H9 (cell line): ENCODE data around the gene TBC1D9B. TPM values are rescaled to one million over a fixed set of nuclear protein-coding genes. Genes with fewer than 3 reads are reported as not detected.

ENCODE experiments used
- DNase-seq: peaks from one replicate; pipeline ENCODE4 v3.0.0-alpha.2; 2017
- H2AFZ ChIP-seq: one replicate; pipeline ENCODE4 v1.6.1; 2013; ENCODE audit warnings: mild to moderate bottlenecking, low read length, control low read depth, moderate library complexity
- H2AK5ac ChIP-seq: 2 replicates; pipeline ENCODE4 v1.6.1; 2013; ENCODE audit warnings: low read length, control low read depth, mixed read lengths; ENCODE audit not compliant: insufficient read length
- H2BK120ac ChIP-seq: one replicate; pipeline ENCODE4 v1.6.1; 2013; ENCODE audit warnings: low read depth, mild to moderate bottlenecking, low read length, control low read depth, inconsistent platforms; ENCODE audit not compliant: poor library complexity, severe bottlenecking
- H2BK12ac ChIP-seq: 2 replicates; pipeline ENCODE4 v1.6.1; 2013; ENCODE audit warnings: low read length, control low read depth, mixed read lengths, low read depth; ENCODE audit not compliant: insufficient read length
- H2BK15ac ChIP-seq: 2 replicates; pipeline ENCODE4 v1.6.1; 2013; ENCODE audit warnings: low read depth, low read length, control low read depth
- H2BK20ac ChIP-seq: one replicate; pipeline ENCODE4 v1.6.1; 2013; ENCODE audit warnings: low read depth, mild to moderate bottlenecking, low read length, control low read depth, inconsistent platforms; ENCODE audit not compliant: poor library complexity, severe bottlenecking
- H2BK5ac ChIP-seq: 2 replicates; pipeline ENCODE4 v1.6.1; 2013; ENCODE audit warnings: low read length, control low read depth, mixed read lengths; ENCODE audit not compliant: insufficient read length
- H3K14ac ChIP-seq: 2 replicates; pipeline ENCODE4 v1.6.1; 2013; ENCODE audit warnings: low read length, control low read depth; ENCODE audit not compliant: insufficient read depth
- H3K18ac ChIP-seq: 2 replicates; pipeline ENCODE4 v1.6.1; 2013; ENCODE audit warnings: low read depth, mild to moderate bottlenecking, mixed read lengths, low read length, control low read depth; ENCODE audit not compliant: insufficient read length
- H3K23ac ChIP-seq: 2 replicates; pipeline ENCODE4 v1.6.1; 2013; ENCODE audit warnings: low read length, control low read depth, mixed read lengths, low read depth; ENCODE audit not compliant: insufficient read length
- H3K23me2 ChIP-seq: 2 replicates; pipeline ENCODE4 v1.6.1; 2013; ENCODE audit warnings: low read depth, mild to moderate bottlenecking, mixed read lengths, low read length, control low read depth; ENCODE audit not compliant: insufficient read length, poor library complexity, severe bottlenecking
- H3K27ac ChIP-seq: 2 replicates; pipeline ENCODE4 v1.5.1; 2013; ENCODE audit warnings: low read length, control low read depth, mixed read lengths, low read depth; ENCODE audit not compliant: insufficient read length
- H3K27me3 ChIP-seq: 2 replicates; pipeline ENCODE4 v1.6.1; 2013; ENCODE audit warnings: low read length, control low read depth, inconsistent platforms; ENCODE audit not compliant: insufficient read depth
- H3K4ac ChIP-seq: 2 replicates; pipeline ENCODE4 v1.6.1; 2013; ENCODE audit warnings: low read depth, mild to moderate bottlenecking, control low read depth, inconsistent platforms, low read length, moderate library complexity
- H3K4me1 ChIP-seq: 2 replicates; pipeline ENCODE4 v1.6.1; 2013; ENCODE audit warnings: low read length, control low read depth, inconsistent platforms; ENCODE audit not compliant: insufficient read depth
- H3K4me2 ChIP-seq: 2 replicates; pipeline ENCODE4 v1.6.1; 2013; ENCODE audit warnings: low read length, control low read depth, mixed read lengths; ENCODE audit not compliant: insufficient read length, insufficient read depth
- H3K56ac ChIP-seq: 2 replicates; pipeline ENCODE4 v1.6.1; 2013; ENCODE audit warnings: low read depth, mild to moderate bottlenecking, mixed read lengths, low read length, control low read depth; ENCODE audit not compliant: insufficient read length
- H3K79me1 ChIP-seq: 2 replicates; pipeline ENCODE4 v1.6.1; 2013; ENCODE audit warnings: low read depth, mild to moderate bottlenecking, moderate library complexity, low read length, control low read depth, inconsistent platforms; ENCODE audit not compliant: insufficient read depth, poor library complexity, severe bottlenecking
- H3K79me2 ChIP-seq: 2 replicates; pipeline ENCODE4 v1.6.1; 2013; ENCODE audit warnings: low read length, control low read depth, inconsistent platforms; ENCODE audit not compliant: insufficient read depth
- H3K9ac ChIP-seq: 2 replicates; pipeline ENCODE4 v1.6.1; 2013; ENCODE audit warnings: low read length, control low read depth, mixed read lengths; ENCODE audit not compliant: insufficient read length; ENCODE audit errors: extremely low read depth
- H3K9me3 ChIP-seq: one replicate; pipeline ENCODE4 v1.6.1; 2013; ENCODE audit warnings: low read depth, low read length, inconsistent platforms; ENCODE audit not compliant: control insufficient read depth
- H3T11ph ChIP-seq: one replicate; pipeline ENCODE4 v1.6.1; 2013; ENCODE audit warnings: mild to moderate bottlenecking, low read length, control low read depth, inconsistent platforms
- H4K20me1 ChIP-seq: one replicate; pipeline ENCODE4 v1.6.1; 2013; ENCODE audit not compliant: control insufficient read depth, insufficient read length, insufficient read depth
- H4K5ac ChIP-seq: 2 replicates; pipeline ENCODE4 v1.6.1; 2013; ENCODE audit warnings: low read depth, mild to moderate bottlenecking, mixed read lengths, low read length, control low read depth; ENCODE audit not compliant: insufficient read length
- H4K8ac ChIP-seq: replicated peaks from 2 replicates; pipeline ENCODE4 v1.6.1; 2013; ENCODE audit warnings: low read length, control low read depth, mixed read lengths, low read depth; ENCODE audit not compliant: insufficient read length
- H4K91ac ChIP-seq: 2 replicates; pipeline ENCODE4 v1.6.1; 2013; ENCODE audit warnings: low read depth, mild to moderate bottlenecking, moderate library complexity, mixed read lengths, low read length, control low read depth; ENCODE audit not compliant: insufficient read length
- H3K27ac Mint-ChIP-seq, 3 experiments: 2 replicates in 2 of 3; 3 replicates in 1 of 3; pipeline ENCODE4 v1.8.0; 2020 to 2021; ENCODE audit warnings: mixed read lengths in 3 of 3, mild to moderate bottlenecking in 1 of 3, moderate library complexity in 1 of 3
- H3K27me3 Mint-ChIP-seq: 2 replicates; pipeline ENCODE4 v1.8.0; 2021; ENCODE audit warnings: low read depth, mild to moderate bottlenecking, moderate library complexity, mixed read lengths
- H3K36me3 Mint-ChIP-seq, 3 experiments: 2 replicates in 2 of 3; 3 replicates in 1 of 3; pipeline ENCODE4 v1.8.0; 2020 to 2021; ENCODE audit warnings: low read depth in 3 of 3, mixed read lengths in 3 of 3; ENCODE audit not compliant: insufficient read depth in 1 of 3
- H3K4me1 Mint-ChIP-seq, 2 experiments: 2 replicates each; pipeline ENCODE4 v1.8.0; 2020; ENCODE audit warnings: mixed read lengths in 2 of 2
- H3K4me3 Mint-ChIP-seq, 2 experiments: 2 replicates in 1 of 2; 3 replicates in 1 of 2; pipeline ENCODE4 v1.8.0; 2020 to 2021; ENCODE audit warnings: mild to moderate bottlenecking in 2 of 2, mixed read lengths in 2 of 2, moderate library complexity in 1 of 2
- H3K9me3 Mint-ChIP-seq, 2 experiments: 2 replicates in 1 of 2; 3 replicates in 1 of 2; pipeline ENCODE4 v1.8.0; 2020; ENCODE audit warnings: mild to moderate bottlenecking in 2 of 2, mixed read lengths in 2 of 2, moderate library complexity in 1 of 2
- WGBS: extraction: QIAGEN DNeasy Blood & Tissue Kit; methylation state at CpG from one replicate; pipeline ENCODE4 v1.1.7; 2013; ENCODE audit warnings: missing lambda C conversion rate, low lambda C conversion rate, mixed read lengths; ENCODE audit not compliant: insufficient read length; ENCODE audit errors: extremely low coverage; 5-methylcytosine and 5-hydroxymethylcytosine counted together
- total RNA-seq: library from RNA; stranded (reverse); gene quantifications from 2 replicates; pipeline ENCODE4 v1.2.1, GENCODE V29; 2021
- TF ChIP-seq, protein P1 (sequence below): fragments of 200-600 bp; sonication (generic); conservative IDR thresholded peaks from 3 replicates; pipeline ENCODE4 v1.8.0; 2021; ENCODE audit warnings: antibody characterized with exemption, mild to moderate bottlenecking

Gene TBC1D9B
- total RNA-seq, 1 experiment from 2014 or later: 62.1 TPM

DNA sequence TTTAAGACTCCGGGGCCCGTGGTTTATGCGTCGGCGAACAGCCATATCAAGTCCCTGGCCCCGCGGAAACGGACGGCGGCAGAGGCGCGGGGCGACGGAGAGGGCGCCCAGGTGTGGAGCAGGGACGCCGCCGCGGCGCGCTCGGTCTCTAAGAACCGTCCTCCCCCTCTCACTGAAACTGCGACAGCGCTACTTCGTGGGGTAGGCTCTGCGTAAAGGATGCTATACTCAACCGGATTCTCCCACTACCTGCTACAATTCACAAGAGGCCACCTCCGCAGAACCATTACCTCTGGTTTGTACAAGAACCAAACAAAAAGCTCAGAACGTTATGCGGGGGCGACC is 49.5 kb downstream of the TBC1D9B start:
- no peak for DNase-seq
- peaks cover 5% of the 10 kb centered on the region for H3K9me3 ChIP-seq
- H3K79me1 ChIP-seq: no peaks in the 10 kb centered on the region
- H2BK12ac ChIP-seq: no peak overlapping the region
- peak overlapping the region; percentile 71 for H3K4me2 ChIP-seq
- peaks cover 12% of the 10 kb centered on the region for H3K27me3 Mint-ChIP-seq
- TF ChIP-seq, protein P1, sequence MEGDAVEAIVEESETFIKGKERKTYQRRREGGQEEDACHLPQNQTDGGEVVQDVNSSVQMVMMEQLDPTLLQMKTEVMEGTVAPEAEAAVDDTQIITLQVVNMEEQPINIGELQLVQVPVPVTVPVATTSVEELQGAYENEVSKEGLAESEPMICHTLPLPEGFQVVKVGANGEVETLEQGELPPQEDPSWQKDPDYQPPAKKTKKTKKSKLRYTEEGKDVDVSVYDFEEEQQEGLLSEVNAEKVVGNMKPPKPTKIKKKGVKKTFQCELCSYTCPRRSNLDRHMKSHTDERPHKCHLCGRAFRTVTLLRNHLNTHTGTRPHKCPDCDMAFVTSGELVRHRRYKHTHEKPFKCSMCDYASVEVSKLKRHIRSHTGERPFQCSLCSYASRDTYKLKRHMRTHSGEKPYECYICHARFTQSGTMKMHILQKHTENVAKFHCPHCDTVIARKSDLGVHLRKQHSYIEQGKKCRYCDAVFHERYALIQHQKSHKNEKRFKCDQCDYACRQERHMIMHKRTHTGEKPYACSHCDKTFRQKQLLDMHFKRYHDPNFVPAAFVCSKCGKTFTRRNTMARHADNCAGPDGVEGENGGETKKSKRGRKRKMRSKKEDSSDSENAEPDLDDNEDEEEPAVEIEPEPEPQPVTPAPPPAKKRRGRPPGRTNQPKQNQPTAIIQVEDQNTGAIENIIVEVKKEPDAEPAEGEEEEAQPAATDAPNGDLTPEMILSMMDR: no peak
- no peak overlapping the region for H2AFZ ChIP-seq
- H2AK5ac ChIP-seq: no peak overlapping the region
- no peak overlapping the region for H4K5ac ChIP-seq
- H4K8ac ChIP-seq: no peak overlapping the region
- no peaks in the 10 kb centered on the region for H3K23me2 ChIP-seq
- no peak overlapping the region for H3K4ac ChIP-seq
- no peak overlapping the region for H3K18ac ChIP-seq
- H3K9me3 Mint-ChIP-seq: no peaks in the 10 kb centered on the region
- H3K27ac ChIP-seq: no peak overlapping the region
- H4K20me1 ChIP-seq: no peaks in the 10 kb centered on the region
- WGBS: no CpG with 5 or more reads among the region's 32 CpGs
- no peak overlapping the region for H2BK5ac ChIP-seq
- no peak overlapping the region for H2BK20ac ChIP-seq
- no peak overlapping the region for H2BK15ac ChIP-seq
- H3K27me3 ChIP-seq: no peaks in the 10 kb centered on the region
- H3K4me3 Mint-ChIP-seq: peak overlapping the region; percentile 83 to 95
- no peak overlapping the region for H3K56ac ChIP-seq
- peak overlapping the region; percentile 10 for H3K9ac ChIP-seq
- H3K27ac Mint-ChIP-seq: peak overlapping the region in 1 of 3 experiments; percentile 86; a peak in 2 of 7 replicates
- peaks cover 17 to 25% (median 19%) of the 10 kb centered on the region in 3 experiments for H3K36me3 Mint-ChIP-seq
- H3K79me2 ChIP-seq: no peaks in the 10 kb centered on the region
- H3K4me1 Mint-ChIP-seq: peaks cover 13 to 15% of the 10 kb centered on the region in 2 experiments
- no peak overlapping the region for H3K23ac ChIP-seq
- H3K4me1 ChIP-seq: no peaks in the 10 kb centered on the region
- H3K14ac ChIP-seq: no peak overlapping the region
- H4K91ac ChIP-seq: no peak overlapping the region
- H2BK120ac ChIP-seq: no peak overlapping the region
- H3T11ph ChIP-seq: no peak overlapping the region
